HG02973 (cell line): ENCODE measurements around the gene ORM2.

Experiments
- ATAC-seq: cut with Tn5 transposase; IDR thresholded peaks from one replicate; pipeline ENCODE4 v1.9.1; 2021; ENCODE audit warnings: moderate library complexity; ENCODE audit not compliant: unreplicated experiment

Gene ORM2

GRCh38 chr9:114291886-114292590, 37.6 kb upstream of the ORM2 start:
- ATAC-seq = no peak

GRCh38 chr9:114294664-114295063, 35.0 kb upstream of the ORM2 start:
- no peak for ATAC-seq

DNA sequence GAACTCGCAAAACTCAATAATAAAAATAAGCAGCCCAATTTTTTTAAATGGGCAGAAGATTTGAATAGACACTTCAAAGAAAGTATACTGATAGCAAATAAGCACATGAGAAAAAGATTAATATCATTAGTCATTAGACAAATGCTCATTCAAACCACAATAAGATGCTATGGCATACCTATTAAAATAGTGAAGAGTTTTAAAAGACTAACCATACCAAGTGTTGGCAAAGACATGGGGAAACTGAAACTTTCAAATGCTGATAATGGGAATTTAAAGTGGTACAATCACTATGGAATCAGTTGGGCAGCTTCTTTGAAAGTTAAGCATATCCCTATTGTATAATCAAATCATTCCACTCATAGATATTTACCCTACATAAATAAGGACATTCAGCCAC, 33.3 kb upstream of the ORM2 start:
- ATAC-seq = no peak

GRCh38 chr9:114299286-114300152, 30.1 kb upstream of the ORM2 start:
- no peak for ATAC-seq

DNA sequence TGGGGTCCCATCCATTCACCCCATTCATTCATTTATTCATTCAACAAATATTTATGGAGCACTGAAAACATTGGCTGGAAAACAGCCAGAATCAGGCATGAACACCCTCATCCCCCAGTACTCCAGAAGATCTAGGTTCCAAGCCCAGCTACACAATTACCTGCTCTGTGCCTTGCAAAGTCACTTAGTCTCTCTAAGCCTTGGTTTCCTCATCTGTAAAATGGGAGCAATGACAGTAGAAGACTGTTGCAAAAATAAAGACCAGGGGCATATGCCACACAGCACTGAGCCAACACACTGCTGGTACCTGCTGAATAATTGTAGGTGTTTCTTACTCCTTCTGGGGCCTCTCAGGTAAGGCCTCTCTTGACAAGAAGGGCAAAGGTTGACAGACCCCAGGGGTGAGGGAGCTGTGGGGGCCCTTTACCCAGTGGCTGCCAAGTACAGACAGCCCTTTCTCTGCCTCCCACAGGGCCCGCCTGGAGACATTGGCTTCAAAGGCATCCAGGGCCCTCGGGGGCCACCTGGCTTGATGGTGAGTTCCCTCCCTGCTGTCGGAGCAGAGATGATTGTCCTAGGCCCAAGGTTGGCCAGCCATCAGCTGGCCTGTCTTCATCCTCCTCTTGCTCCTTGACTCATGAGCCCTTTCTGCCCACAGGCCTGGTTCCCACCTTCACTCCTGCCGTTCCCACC, 29.4 kb upstream of the ORM2 start:
- ATAC-seq = no peak

DNA sequence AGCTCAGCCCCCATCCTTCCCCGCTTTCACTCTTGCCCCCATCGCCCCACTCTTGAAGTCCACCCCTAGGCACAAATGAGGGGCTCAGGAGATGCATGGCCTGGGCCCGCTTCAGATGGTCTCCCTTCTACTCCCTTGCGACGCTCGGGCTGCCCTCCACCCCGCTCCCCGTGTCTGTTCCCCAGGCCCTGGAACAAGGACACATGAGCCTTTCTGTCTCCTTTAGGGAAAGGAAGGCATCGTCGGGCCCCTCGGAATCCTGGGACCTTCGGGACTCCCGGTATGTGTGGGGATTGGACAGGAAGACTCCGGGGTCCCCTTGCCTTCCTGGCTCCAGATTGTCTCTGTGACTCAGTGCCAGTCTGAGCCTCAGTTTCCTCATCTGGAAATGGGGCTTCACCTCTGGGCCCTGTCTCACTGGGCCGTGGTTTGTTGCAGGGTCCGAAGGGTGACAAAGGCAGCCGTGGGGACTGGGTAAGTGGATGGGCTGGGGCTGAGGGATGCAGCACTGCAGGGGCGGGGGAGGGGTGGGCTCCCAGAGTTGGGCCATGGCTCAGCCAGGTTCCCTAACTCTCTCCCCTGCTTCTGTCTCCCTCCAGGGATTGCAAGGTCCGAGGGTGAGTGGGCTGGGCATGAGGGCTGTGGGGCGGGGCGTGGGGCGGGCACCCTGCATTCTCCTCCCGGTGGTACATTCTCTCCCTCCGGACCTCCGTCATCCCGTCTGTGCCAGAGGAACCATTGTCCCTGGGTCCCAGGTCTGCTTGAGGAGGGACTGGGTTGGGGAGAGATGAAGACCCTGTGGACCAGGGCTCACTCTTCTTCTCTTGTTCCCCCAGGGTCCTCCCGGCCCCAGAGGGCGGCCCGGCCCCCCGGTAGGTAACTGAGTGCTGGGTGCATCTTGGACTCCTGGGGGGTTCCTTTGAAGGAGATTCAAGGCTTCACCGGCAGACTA, 28.5 kb upstream of the ORM2 start:
- ATAC-seq = no peak

GRCh38 chr9:114301798-114302565, 27.7 kb upstream of the ORM2 start:
- no peak for ATAC-seq

- no peak for ATAC-seq
Measured at GRCh38 chr9:114302727-114303126, 26.9 kb upstream of the ORM2 start.

GRCh38 chr9:114303571-114303970, 26.1 kb upstream of the ORM2 start:
- ATAC-seq = no peak

DNA sequence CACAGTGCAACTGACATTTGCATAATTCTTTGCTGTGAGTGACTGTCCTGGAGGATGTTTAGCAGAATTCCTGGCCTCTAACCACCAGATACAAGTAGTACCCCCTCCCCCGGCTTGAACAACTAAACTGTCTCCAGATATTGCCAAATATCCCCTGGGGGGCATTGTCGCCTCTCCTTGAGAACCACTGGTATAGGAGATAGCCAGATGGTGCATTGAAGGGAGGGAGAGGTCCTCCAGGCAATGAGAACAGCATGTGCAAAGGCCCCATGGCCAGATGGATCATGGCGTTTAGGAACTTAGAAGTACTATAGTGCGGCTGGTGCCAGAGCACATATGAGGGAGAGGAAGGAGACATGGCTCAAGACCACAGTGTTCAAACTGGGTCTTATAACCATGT, 25.7 kb upstream of the ORM2 start:
- ATAC-seq = no peak

- no peak for ATAC-seq
Measured at GRCh38 chr9:114304416-114305188, 25.1 kb upstream of the ORM2 start.

GRCh38 chr9:114307899-114308267, 21.8 kb upstream of the ORM2 start:
- no peak for ATAC-seq

DNA sequence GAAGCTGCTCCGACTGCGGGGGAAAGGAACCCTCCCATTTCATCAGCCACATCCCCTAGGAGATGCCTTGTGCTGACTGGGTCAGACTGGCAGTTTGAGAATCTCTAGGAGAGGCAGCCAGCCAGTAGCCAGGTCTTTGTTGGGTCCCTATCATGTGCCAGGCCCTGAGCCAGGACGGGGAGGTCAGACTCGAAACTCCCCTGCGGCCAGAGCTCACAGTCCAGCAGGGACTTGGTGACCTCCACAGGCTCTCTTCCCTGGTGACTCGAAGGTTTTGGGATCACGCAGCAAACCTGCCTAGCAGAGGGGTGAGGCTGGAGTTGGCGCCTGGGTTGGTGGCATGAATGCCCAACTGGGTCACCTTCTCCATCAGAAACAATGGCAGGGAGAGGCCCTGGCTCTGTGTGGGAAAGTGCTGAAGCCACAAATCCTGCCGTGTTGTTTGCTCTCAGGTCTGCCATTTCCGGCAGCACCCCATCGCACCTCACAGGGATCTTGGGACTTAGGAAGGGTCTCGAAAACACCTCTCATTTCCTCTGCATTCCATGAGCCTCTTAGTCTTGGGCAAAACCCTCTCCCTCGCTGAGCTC, 21.2 kb upstream of the ORM2 start:
- no peak for ATAC-seq

GRCh38 chr9:114309096-114309495, 20.6 kb upstream of the ORM2 start:
- no peak for ATAC-seq

DNA sequence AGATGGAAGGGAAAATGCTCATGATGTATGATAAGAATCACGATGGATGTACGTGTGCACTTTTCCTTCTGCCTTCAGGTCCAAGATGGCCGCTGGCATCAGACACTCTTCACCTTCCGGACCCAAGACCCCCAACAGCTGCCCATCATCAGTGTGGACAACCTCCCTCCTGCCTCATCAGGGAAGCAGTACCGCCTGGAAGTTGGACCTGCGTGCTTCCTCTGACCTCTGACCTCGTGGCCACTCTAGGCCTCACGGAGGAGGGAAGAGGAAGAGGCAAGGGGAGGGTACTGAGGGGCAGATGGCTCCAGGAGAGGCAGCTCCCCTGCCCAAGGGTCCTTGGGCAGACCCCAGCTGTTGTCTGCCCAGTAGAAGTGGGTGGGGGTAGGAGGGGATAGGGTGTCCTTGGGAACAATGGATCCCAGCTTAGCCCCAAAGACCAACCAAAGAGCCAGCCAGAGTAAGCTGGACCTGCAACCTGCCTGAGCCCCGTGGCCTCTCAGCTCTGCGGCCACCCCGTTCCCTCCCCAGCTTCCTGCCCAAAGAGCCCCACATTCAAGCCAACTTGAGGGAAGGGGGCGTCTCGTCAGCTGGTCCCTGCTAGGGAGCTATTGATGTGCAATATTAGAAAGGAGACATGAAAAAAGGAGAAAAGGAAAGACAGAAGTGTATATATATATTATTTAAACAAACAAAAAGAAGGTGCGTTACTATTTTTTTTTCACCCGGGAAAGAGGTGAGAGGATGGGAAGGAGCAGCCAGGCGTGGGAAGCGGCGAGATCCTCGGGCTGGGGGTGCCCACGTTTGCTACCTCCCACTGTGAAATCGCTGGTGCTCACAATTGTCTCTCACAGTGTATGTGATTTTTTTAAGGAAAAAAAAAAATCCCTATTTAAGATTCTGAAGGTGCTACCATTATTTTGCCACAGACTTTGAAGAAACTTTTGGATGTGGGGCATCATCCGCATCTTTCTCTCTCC, 18.9 kb upstream of the ORM2 start:
- no peak for ATAC-seq

DNA sequence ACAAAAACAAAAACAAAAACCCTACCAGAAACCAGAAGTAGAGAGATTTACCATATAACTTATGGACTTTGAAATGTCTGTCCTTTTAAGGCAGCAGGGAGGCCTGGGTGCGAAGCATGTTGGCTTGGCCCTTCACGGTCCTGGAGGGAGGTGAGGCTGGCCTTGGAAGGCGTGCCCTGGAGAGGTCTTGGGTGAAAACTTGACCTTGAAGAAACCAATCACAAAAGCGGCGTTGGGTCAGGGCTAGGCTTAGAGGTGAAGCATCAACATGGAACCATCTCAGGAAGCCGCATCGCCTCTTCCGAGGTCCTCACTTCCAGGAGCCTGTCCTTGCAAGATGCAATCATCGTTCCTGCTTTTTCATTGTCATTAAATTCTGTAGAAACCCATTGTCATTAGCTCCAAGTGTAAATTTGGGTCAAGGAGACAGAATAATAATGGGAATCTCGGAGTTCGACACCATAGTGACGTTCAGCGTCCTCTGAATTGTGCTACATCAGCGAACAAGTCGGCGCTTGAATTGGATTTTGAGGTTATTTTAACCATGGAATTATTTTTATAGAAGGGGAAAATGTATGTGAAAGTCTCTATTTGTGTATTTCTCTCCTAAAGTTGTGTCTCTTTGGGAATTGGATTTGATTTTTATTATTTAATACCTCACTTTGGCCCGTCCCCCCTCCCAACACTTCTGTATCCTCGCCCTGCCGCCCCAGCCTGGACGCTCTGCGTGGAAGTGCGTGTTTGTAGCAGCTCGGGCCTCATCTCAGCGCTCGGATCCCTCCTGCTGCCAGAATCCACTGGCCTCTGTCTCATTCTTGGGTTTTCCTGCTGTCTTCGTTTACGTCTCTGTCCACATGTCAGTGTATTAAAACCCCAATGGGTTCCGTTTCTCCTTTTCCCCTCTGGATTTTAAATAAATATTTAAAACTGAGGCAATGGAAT, 17.8 kb upstream of the ORM2 start:
- no peak for ATAC-seq

DNA sequence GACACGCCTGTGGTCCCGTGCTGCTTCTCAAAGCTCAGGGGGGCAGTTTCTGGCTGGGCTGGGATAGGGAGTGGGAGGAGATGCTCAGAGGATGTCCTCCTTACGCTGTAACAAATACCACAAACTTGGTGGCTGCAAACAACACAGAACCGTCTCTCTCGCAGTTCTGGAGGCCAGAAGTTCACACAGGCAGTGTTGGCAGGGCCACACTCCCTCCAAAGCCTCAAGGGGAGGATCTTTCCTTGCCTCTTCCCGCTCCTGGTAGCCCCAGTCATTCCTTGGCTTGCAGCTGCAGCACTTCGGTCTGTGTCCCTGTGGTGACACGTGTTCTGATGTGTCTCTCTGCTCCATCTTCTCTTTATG, 17.2 kb upstream of the ORM2 start:
- ATAC-seq = no peak
